H1 (cell line): ENCODE results near the gene CBFA2T2. TPM values are rescaled to one million over a fixed set of nuclear protein-coding genes. Genes with fewer than 3 reads are reported as not detected.

Experiments
- CTCF ChIA-PET: fragments of 300-600 bp; sonication (Branson Sonifier 250); formaldehyde crosslinking; loops from one replicate; lab custom pipeline; 2021; ENCODE audit not compliant: partially characterized antibody; lab: Charles Lee
- POLR2A ChIA-PET: fragments of 300-600 bp; sonication (Branson Sonifier 250); formaldehyde crosslinking; loops from one replicate; lab custom pipeline; 2021; ENCODE audit warnings: inconsistent platforms; ENCODE audit not compliant: partially characterized antibody; lab: Charles Lee
- DNase-seq, 2 experiments: peaks; one replicate each; pipeline versions ENCODE4 v3.0.0 to v3.0.0-alpha.2; 2010 to 2022; ENCODE audit warnings: low spot score in 2 of 2, low read depth in 1 of 2, mixed read lengths in 1 of 2
- FAIRE-seq: peaks from 2 replicates; lab custom pipeline; 2011; peaks lifted over from hg19 to GRCh38; lab: Jason Lieb, UNC
- H2AFZ ChIP-seq: 2 replicates; pipeline ENCODE4 v1.8.1; 2012; ENCODE audit warnings: low read length, inconsistent platforms
- H2AK5ac ChIP-seq: 2 replicates; pipeline ENCODE4 v1.6.1; 2013; ENCODE audit warnings: low read depth, low read length
- H2BK120ac ChIP-seq: replicated peaks from 2 replicates; pipeline ENCODE3; 2013; ENCODE audit warnings: low read depth, low read length, inconsistent platforms
- H2BK12ac ChIP-seq: 2 replicates; pipeline ENCODE4 v1.6.1; 2013; ENCODE audit warnings: low read depth, low read length
- H2BK15ac ChIP-seq: 2 replicates; pipeline ENCODE4 v1.6.1; 2013; ENCODE audit warnings: low read length
- H2BK20ac ChIP-seq: 2 replicates; pipeline ENCODE4 v1.6.1; 2013; ENCODE audit warnings: low read length
- H2BK5ac ChIP-seq: 2 replicates; pipeline ENCODE4 v1.6.1; 2013; ENCODE audit warnings: low read depth, low read length
- H3K14ac ChIP-seq: 2 replicates; pipeline ENCODE4 v1.6.1; 2013; ENCODE audit warnings: inconsistent platforms; ENCODE audit not compliant: insufficient read length
- H3K18ac ChIP-seq: 2 replicates; pipeline ENCODE4 v1.6.1; 2013; ENCODE audit warnings: low read length; ENCODE audit errors: extremely low read depth
- H3K23ac ChIP-seq: 2 replicates; pipeline ENCODE4 v1.6.1; 2013; ENCODE audit warnings: inconsistent platforms; ENCODE audit not compliant: insufficient read length
- H3K23me2 ChIP-seq: 2 replicates; pipeline ENCODE4 v1.6.1; 2013; ENCODE audit warnings: low read depth, low read length
- H3K27ac ChIP-seq: 2 replicates; pipeline ENCODE4 v1.6.1; 2011; ENCODE audit warnings: low read depth, low read length, inconsistent platforms
- H3K27me3 ChIP-seq, 4 experiments: replicated peaks in 1 of 4; 1 replicate in 1 of 4; 2 replicates in 3 of 4; pipeline versions ENCODE4 v1.6.1 to v1.8.1; 2011 to 2013; ENCODE audit warnings: low read length in 3 of 4, mild to moderate bottlenecking in 3 of 4, inconsistent platforms in 2 of 4, mixed read lengths in 2 of 4, moderate library complexity in 1 of 4; ENCODE audit not compliant: control insufficient read depth in 3 of 4, insufficient read depth in 3 of 4; ENCODE audit errors: extremely low read depth in 1 of 4
- H3K36me3 ChIP-seq, 4 experiments: 2 replicates each; pipeline versions ENCODE4 v1.6.1 to v1.8.1; 2011 to 2013; ENCODE audit warnings: mild to moderate bottlenecking in 4 of 4, low read length in 3 of 4, moderate library complexity in 2 of 4, control low read depth in 1 of 4, inconsistent platforms in 1 of 4; ENCODE audit not compliant: insufficient read depth in 4 of 4, control insufficient read depth in 2 of 4
- H3K4ac ChIP-seq: replicated peaks from 2 replicates; pipeline ENCODE3; 2013; ENCODE audit warnings: low read length, low read depth, mixed read lengths, inconsistent platforms; ENCODE audit not compliant: insufficient read length
- H3K4me1 ChIP-seq, 4 experiments: replicated peaks in 1 of 4; 1 replicate in 1 of 4; 2 replicates in 3 of 4; pipeline versions ENCODE4 v1.6.1 to v1.8.1; 2011 to 2013; ENCODE audit warnings: low read length in 3 of 4, inconsistent platforms in 2 of 4, mixed read lengths in 1 of 4; ENCODE audit not compliant: insufficient read depth in 4 of 4, control insufficient read depth in 3 of 4
- H3K4me2 ChIP-seq, 2 experiments: 2 replicates each; pipeline versions ENCODE4 v1.6.1 to v1.8.1; 2011 to 2013; ENCODE audit warnings: low read depth in 2 of 2, low read length in 2 of 2, control low read depth in 1 of 2, inconsistent platforms in 1 of 2, mild to moderate bottlenecking in 1 of 2; ENCODE audit not compliant: insufficient read depth in 1 of 2
- H3K4me3 ChIP-seq, 4 experiments: fragments of 200-600, 300-600 bp in 1 of 4; sonication (generic), shearing (Covaris generic), sonication (Bioruptor Twin) in 1 of 4; 2 replicates each; pipeline versions ENCODE4 v1.5.1 to v1.8.1; 2011 to 2016; ENCODE audit warnings: low read length in 4 of 4, low read depth in 3 of 4, control low read depth in 2 of 4, inconsistent platforms in 2 of 4, mild to moderate bottlenecking in 2 of 4, mixed read lengths in 1 of 4, moderate library complexity in 1 of 4; ENCODE audit not compliant: insufficient read depth in 2 of 4; ENCODE audit errors: extremely low read depth in 1 of 4
- H3K56ac ChIP-seq: replicated peaks from 2 replicates; pipeline ENCODE3; 2013; ENCODE audit warnings: low read depth, mild to moderate bottlenecking, mixed read lengths, low read length, inconsistent platforms; ENCODE audit not compliant: insufficient read length
- H3K79me1 ChIP-seq: 2 replicates; pipeline ENCODE4 v1.6.1; 2013; ENCODE audit warnings: low read depth, low read length, control low read depth
- H3K79me2 ChIP-seq, 2 experiments: 2 replicates each; pipeline versions ENCODE4 v1.6.1 to v1.8.1; 2012 to 2013; ENCODE audit warnings: low read length in 2 of 2, mild to moderate bottlenecking in 2 of 2, inconsistent platforms in 1 of 2; ENCODE audit not compliant: insufficient read depth in 2 of 2, control insufficient read depth in 1 of 2
- H3K9ac ChIP-seq, 4 experiments: replicated peaks in 1 of 4; 1 replicate in 1 of 4; 2 replicates in 3 of 4; pipeline versions ENCODE4 v1.6.1 to v1.8.1; 2011 to 2013; ENCODE audit warnings: low read depth in 3 of 4, low read length in 3 of 4, control low read depth in 2 of 4, mild to moderate bottlenecking in 2 of 4, moderate library complexity in 2 of 4, inconsistent platforms in 1 of 4; ENCODE audit errors: extremely low read depth in 1 of 4
- H3K9me3 ChIP-seq, 2 experiments: 2 replicates each; pipeline versions ENCODE4 v1.6.1 to v1.8.1; 2012 to 2013; ENCODE audit warnings: mild to moderate bottlenecking in 2 of 2, moderate library complexity in 2 of 2, control low read depth in 1 of 2, inconsistent platforms in 1 of 2, low read depth in 1 of 2, low read length in 1 of 2, mixed read lengths in 1 of 2; ENCODE audit not compliant: insufficient read depth in 2 of 2
- H4K20me1 ChIP-seq, 2 experiments: replicated peaks in 1 of 2; 2 replicates each; pipeline versions ENCODE3 to v1.8.1; 2011 to 2013; ENCODE audit warnings: inconsistent platforms in 2 of 2, low read length in 2 of 2, mild to moderate bottlenecking in 1 of 2; ENCODE audit not compliant: insufficient read depth in 2 of 2, control insufficient read depth in 1 of 2
- H4K5ac ChIP-seq: 2 replicates; pipeline ENCODE4 v1.6.1; 2013; ENCODE audit warnings: low read length, low read depth, mixed read lengths, inconsistent platforms; ENCODE audit not compliant: insufficient read length
- H4K8ac ChIP-seq: 2 replicates; pipeline ENCODE4 v1.8.0; 2013; ENCODE audit warnings: mild to moderate bottlenecking, moderate library complexity, low read length, inconsistent platforms; ENCODE audit not compliant: insufficient read depth; ENCODE audit errors: extremely low read depth
- H4K91ac ChIP-seq: replicated peaks from 2 replicates; pipeline ENCODE3; 2013; ENCODE audit warnings: low read length, mixed read lengths, inconsistent platforms; ENCODE audit not compliant: insufficient read length
- CBX8 ChIP-seq: fragments of 300-800, 300-1000 bp; sonication (generic); IDR thresholded peaks from 2 replicates; pipeline ENCODE4 v1.7.1; 2016; ENCODE audit warnings: low read depth, low read length, borderline replicate concordance
- CTBP2 ChIP-seq: IDR thresholded peaks from 2 replicates; pipeline ENCODE4 v1.7.0; 2011; ENCODE audit warnings: borderline replicate concordance, mild to moderate bottlenecking, moderate library complexity, mixed read lengths, low read length; ENCODE audit not compliant: insufficient read depth, insufficient read length
- POLR2AphosphoS5 ChIP-seq: IDR thresholded peaks from 2 replicates; pipeline ENCODE4 v1.6.1; 2011; ENCODE audit warnings: low read depth, low read length
- RBBP5 ChIP-seq: IDR thresholded peaks from 2 replicates; pipeline ENCODE4 v1.7.1; 2012; ENCODE audit warnings: low read depth, mild to moderate bottlenecking, inconsistent platforms, low read length, moderate library complexity, borderline replicate concordance
- WGBS, 2 experiments: shearing (Covaris generic) in 1 of 2; methylation state at CpG; one replicate each; pipeline versions ENCODE4 v1.1.6 to v1.1.7; 2013 to 2015; ENCODE audit warnings: low lambda C conversion rate in 2 of 2, mixed read lengths in 2 of 2, inconsistent platforms in 1 of 2, low coverage in 1 of 2, missing lambda C conversion rate in 1 of 2; ENCODE audit not compliant: insufficient replicate concordance in 2 of 2, insufficient coverage in 1 of 2, insufficient read length in 1 of 2; ENCODE audit errors: extremely low coverage in 1 of 2, missing lambda C conversion rate in 1 of 2; 5-methylcytosine and 5-hydroxymethylcytosine counted together
- polyA plus RNA-seq, 7 experiments: library from polyadenylated mRNA; depleted of rRNA in 3 of 7; stranded (reverse) in 5 of 7; unstranded in 2 of 7; fragments of >200 nt in 5 of 7; fragments of 200-250 nt in 2 of 7; gene quantifications; 1 replicate in 5 of 7; 2 replicates in 1 of 7; 4 replicates in 1 of 7; pipeline versions ENCODE4 v1.2.1 to v1.2.3, GENCODE V29; 2011 to 2013; ENCODE audit warnings: missing spikeins in 2 of 7, mixed read lengths in 2 of 7
- total RNA-seq: library from RNA; stranded (reverse); fragmentation: NEBNext Ultra II Directional; extraction: Animal tissue kit (Norgen Biotek cat#: 25700); gene quantifications from 2 replicates; pipeline ENCODE4 v1.2.1, GENCODE V29; 2021

Gene CBFA2T2
- total and polyA plus RNA-seq, 2 of the 8 experiments (the other 6 are each of a cell fraction or from before 2014, with no cell fraction given), result 11.6 to 12.9 TPM

GRCh38 chr20:33650753-33651561 lies 161.1 kb downstream of the CBFA2T2 start:
- H3K4me3 ChIP-seq, result no peak overlapping the region
- H2BK12ac ChIP-seq, result no peak overlapping the region
- no peak overlapping the region for H3K4ac ChIP-seq
- H3K4me1 ChIP-seq, result peaks cover 0 to 11% (median 1%) of the 10 kb centered on the region in 4 experiments; a peak in 4 of 7 replicates
- H2BK120ac ChIP-seq, result no peak overlapping the region
- H4K91ac ChIP-seq, result no peak overlapping the region
- H3K23me2 ChIP-seq, result no peaks in the 10 kb centered on the region
- H3K18ac ChIP-seq, result no peak overlapping the region
- FAIRE-seq (no peak), DNase-seq (no peak)
- ChIA-PET POLR2A (interaction anchor here (0.7 to 1.7 kb wide), 5 partner anchors 8 to 249 kb away, joined by 3 to 6 read pairs (median 3); partner anchors contain the start of genes ACTL10 and CDK5RAP1), CTCF (interaction anchor here (0.8 to 4.5 kb wide), 2 partner anchors 17 to 193 kb away, joined by 3 to 38 read pairs; partner anchors contain the start of gene ACTL10)
- H3K9ac ChIP-seq, result no peak overlapping the region
- no peaks in the 10 kb centered on the region for H3K36me3 ChIP-seq
- no peak overlapping the region for H2BK5ac ChIP-seq
- no peak overlapping the region for H3K14ac ChIP-seq
- no peak overlapping the region for H3K23ac ChIP-seq
- no peaks in the 10 kb centered on the region for H3K79me1 ChIP-seq
- H4K5ac ChIP-seq, result no peak overlapping the region
- no peak overlapping the region for H2BK20ac ChIP-seq
- no peak overlapping the region for H3K27ac ChIP-seq
- no peak overlapping the region for H2AFZ ChIP-seq
- no peak overlapping the region for H2BK15ac ChIP-seq
- no peak overlapping the region for H4K8ac ChIP-seq
- no peak overlapping the region for H3K4me2 ChIP-seq
- H3K79me2 ChIP-seq, result no peaks in the 10 kb centered on the region
- H3K56ac ChIP-seq, result no peak overlapping the region
- no peaks in the 10 kb centered on the region for H3K27me3 ChIP-seq
- H2AK5ac ChIP-seq, result no peak overlapping the region
- TF ChIP-seq RBBP5 (no peak), CTBP2 (no peak), CBX8 (no peak), POLR2AphosphoS5 (peak; percentile 24; the same call in 1 of the 2 replicates)
- H3K9me3 ChIP-seq, result no peaks in the 10 kb centered on the region
- peaks cover 0 to 2% of the 10 kb centered on the region in 2 experiments for H4K20me1 ChIP-seq
- 88% methylated on average over 10 of the region's 10 CpGs; no CpG with 5 or more reads in 1 of the 2 experiments for WGBS, 2 experiments
